Subcutaneous adipose tissue (tissue), 4 donors: Measurements from ENCODE around the gene CCL1. TPM values are rescaled to one million over a fixed set of nuclear protein-coding genes. Genes with fewer than 3 reads are reported as not detected.

Experiments used
- total RNA-seq, 4 donors: library from RNA; depleted of rRNA; stranded (reverse); fragments of >200 nt; gene quantifications; one replicate each; pipeline ENCODE4 v1.1.0, GENCODE V29; 2016
- TF ChIP-seq, protein P1 (sequence below): fragments of 450-650 bp; IDR thresholded peaks from one replicate; pipeline ENCODE4 v1.5.1; 2016; ENCODE audit warnings: low read depth, mild to moderate bottlenecking, control low read depth, antibody characterized with exemption, moderate library complexity

CCL1 gene
- total RNA-seq, 4 donors from 2014 or later, result not detected

DNA sequence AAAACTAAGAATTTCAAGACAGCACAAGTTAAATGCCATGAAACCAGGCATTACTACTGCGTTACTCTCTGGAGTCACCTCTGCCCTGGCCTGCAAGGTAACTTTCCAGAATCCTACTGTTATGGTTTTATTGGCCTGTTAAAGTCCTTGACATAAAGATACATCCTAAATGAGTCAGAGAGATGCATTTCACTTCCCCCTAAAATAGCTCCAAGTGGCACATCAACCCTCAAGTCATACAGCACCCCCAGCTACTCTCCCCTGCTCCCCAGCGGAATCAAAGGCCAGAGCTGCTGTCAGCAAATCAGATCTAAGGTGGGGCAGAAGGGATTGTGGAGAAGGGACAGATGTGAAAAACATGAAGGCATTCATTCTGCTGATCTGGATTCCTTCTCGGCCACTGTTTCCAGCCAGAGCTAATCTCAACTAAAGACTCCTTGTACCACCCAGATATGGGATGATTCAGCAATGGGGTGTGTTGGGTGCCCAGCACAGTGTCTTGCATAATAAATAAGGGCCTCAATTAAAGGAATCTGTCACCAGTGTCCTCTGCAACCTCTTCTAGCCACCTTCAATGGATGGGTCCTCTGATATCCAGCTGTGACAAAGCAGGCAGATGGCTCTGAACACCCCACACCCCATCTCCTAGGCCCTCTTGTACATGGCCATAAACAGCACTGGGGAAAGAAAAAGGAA lies 8.5 kb upstream of the CCL1 start:
- TF ChIP-seq, protein P1, sequence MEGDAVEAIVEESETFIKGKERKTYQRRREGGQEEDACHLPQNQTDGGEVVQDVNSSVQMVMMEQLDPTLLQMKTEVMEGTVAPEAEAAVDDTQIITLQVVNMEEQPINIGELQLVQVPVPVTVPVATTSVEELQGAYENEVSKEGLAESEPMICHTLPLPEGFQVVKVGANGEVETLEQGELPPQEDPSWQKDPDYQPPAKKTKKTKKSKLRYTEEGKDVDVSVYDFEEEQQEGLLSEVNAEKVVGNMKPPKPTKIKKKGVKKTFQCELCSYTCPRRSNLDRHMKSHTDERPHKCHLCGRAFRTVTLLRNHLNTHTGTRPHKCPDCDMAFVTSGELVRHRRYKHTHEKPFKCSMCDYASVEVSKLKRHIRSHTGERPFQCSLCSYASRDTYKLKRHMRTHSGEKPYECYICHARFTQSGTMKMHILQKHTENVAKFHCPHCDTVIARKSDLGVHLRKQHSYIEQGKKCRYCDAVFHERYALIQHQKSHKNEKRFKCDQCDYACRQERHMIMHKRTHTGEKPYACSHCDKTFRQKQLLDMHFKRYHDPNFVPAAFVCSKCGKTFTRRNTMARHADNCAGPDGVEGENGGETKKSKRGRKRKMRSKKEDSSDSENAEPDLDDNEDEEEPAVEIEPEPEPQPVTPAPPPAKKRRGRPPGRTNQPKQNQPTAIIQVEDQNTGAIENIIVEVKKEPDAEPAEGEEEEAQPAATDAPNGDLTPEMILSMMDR, result no peak

DNA sequence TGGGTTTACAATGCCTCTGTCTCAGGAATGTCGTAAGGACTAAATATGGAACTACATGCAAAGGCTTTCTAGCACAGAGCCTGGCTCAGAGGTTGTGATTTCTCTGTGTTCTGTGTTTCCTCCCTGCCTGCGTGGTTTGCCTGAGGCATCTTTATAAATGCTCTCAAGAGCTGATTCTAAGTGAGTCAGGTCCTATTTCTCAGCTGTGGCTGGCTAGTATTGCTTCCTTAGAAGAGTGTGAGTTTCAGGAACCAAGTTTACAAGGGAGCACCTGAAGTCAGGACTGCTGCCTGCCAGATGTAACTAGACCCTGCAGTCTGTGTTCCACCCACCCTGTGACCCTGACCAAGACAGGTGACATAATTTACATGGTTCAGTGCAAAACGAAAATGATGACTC lies 8.0 kb upstream of the CCL1 start:
- TF ChIP-seq, protein P1, result no peak

DNA sequence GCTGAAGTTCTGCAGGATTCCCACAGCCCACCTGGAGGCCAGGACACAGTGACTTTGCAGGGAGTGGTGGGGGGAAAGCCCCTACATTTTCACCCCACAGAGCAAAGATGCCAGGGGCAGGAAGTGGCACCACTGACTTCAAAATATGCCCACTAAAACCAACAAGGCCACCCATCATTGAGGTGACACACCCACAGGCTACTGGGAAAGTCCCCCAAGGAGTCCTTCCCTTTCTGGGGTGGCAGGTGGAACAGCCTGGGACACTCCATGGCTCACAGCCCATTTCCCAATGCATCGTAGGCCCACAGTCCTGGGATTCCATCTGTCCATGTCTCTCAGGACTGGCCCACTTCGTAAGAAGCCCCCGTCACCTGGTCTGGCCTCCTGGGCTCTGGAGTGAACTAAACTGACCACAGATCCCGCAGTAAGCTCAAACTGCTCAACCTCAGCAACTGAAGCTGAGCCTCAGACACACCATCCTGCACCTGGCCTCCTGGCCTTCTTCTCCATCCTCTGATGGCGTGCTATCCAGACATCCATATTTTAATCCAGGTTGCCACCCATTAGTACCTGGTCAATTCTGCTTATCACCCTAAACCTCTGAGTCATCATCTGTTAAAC lies 7.5 kb upstream of the CCL1 start:
- TF ChIP-seq, protein P1, result no peak

DNA sequence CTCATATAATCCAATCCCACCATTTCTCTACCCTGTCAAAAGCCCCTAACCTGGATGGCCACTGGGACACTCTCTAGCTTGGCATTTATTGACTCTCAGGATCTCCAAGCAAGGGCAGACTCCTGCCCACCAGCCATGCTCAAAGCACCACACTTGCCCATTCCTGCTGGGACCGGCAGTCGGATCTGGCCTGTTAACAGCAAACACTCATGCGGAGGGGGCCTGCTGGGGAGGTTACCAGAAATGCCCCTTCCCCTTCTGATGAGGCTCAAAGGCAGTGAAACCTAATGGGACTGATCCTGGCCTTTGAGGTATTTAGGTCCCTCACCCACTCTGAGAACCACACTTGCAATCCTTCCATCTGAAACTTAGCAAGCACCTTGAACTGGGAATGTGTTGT lies 6.5 kb upstream of the CCL1 start:
- TF ChIP-seq, protein P1, result no peak

DNA sequence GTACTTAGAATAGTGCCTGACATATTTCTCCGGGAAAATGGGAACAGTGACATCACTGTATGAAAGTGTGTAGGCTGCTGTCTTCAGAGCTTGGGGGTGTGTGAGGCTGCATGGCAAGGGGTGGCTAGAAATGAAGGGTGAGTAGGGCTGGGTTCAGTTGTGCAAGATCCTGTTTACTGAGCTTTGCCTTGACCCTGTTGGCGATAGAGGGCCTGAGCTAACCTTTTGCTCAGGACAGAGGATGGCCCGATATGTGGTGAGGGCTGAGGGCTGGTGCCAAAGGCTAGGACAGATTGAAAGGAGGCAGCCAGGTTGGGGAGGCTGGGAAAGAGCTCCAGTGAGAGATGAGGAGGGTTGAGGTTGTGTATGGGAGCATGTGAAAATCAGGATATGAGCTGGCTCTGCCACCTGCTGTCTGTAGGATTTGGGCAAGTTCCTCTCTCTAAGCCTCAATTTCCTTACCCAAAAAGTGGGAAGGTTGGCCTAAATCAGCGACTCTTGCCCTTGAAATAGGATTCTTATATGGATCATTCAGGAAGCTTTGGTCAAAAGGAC lies 6.0 kb upstream of the CCL1 start:
- TF ChIP-seq, protein P1, result no peak

DNA sequence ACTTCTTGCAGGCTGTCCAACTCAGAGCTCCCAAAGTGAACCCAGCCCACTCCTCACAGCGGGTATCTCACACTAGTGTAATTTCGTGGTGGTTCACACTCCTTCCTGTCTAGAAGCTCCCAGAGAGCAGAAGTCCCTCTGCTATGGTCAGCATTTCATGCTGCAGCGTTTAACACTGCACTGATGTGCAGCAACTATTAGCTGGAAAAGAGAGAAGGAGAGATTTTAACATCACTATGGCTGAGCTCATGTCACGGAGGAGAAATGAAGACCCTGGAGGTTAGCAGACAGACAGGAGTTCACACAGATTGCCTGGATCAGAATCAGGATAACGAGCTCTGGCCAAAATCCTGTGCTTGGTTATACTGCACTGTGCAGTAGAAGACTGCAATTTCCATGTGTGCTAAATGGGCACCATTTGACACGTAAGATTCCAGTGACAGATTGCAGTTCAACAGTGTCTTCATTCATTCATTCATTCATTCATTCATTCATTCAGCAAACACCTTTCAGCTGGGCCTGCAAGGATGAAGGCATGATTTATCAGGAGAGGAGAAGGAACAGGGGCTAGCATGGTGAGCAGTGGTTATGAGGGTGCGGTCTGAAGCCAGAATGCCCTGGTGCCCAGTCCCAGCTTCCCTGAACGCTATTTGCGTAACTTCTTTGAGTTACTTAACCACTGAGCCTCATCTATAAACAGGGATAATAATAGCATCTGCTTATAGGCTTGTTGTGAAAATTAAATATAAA lies 5.3 kb upstream of the CCL1 start:
- TF ChIP-seq, protein P1, result no peak
